Peyer's patch (tissue), 4 donors: ENCODE data around the gene ALB.

Source experiments
- CTCF ChIP-seq, 6 experiments: fragments of 450-650 bp in 4 of 6; fragments of 200-600 bp in 2 of 6; sonication (generic) in 1 of 6; IDR thresholded peaks; one replicate each; pipeline ENCODE4 v1.5.1; 2017 to 2019; ENCODE audit warnings: antibody characterized with exemption in 6 of 6, mild to moderate bottlenecking in 3 of 6, moderate library complexity in 1 of 6
- POLR2A ChIP-seq, 2 donors: fragments of 450-650 bp; IDR thresholded peaks; one replicate each; pipeline ENCODE4 v1.5.1; 2017; ENCODE audit warnings: antibody characterized with exemption in 2 of 2, mild to moderate bottlenecking in 2 of 2, moderate library complexity in 2 of 2

DNA sequence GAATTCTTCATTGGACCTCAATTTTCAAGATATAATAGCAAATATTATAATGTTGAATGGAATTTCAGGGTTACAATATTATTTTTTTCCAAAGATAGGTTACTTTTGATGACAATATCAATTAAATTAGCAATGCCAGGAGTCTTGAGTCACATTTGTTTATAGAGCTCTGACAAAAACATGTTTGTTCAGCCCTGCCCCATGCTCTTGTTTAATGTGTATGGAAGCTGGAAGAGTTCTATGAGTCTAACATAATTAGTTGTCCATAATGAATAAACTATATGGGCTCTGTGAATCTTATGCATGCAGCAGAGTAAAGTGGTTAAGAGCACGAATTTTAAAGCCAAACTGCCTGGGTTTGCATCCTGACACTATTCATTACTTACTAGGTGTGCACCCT is 22.9 kb upstream of the ALB start:
- no peak for TF ChIP-seq CTCF (IDR thresholded peaks at IDR 0.05)
- TF ChIP-seq POLR2A (IDR thresholded peaks at IDR 0.05), result no peak
